ENCODE data around the gene SLC36A2.

Gene SLC36A2

GRCh38 chr5:151351671-151352070 lies 4.3 kb upstream of the SLC36A2 start:
- no peak for DNase-seq (ENCODE audit: extremely low spot score)
- ChIA-PET POLR2A (no interaction called here), CTCF (interaction anchor here (0.8 kb wide), 1 partner anchor 10 kb away, joined by 4 read pairs; no protein-coding TSS in a partner anchor)
- TF ChIP-seq, protein P1, sequence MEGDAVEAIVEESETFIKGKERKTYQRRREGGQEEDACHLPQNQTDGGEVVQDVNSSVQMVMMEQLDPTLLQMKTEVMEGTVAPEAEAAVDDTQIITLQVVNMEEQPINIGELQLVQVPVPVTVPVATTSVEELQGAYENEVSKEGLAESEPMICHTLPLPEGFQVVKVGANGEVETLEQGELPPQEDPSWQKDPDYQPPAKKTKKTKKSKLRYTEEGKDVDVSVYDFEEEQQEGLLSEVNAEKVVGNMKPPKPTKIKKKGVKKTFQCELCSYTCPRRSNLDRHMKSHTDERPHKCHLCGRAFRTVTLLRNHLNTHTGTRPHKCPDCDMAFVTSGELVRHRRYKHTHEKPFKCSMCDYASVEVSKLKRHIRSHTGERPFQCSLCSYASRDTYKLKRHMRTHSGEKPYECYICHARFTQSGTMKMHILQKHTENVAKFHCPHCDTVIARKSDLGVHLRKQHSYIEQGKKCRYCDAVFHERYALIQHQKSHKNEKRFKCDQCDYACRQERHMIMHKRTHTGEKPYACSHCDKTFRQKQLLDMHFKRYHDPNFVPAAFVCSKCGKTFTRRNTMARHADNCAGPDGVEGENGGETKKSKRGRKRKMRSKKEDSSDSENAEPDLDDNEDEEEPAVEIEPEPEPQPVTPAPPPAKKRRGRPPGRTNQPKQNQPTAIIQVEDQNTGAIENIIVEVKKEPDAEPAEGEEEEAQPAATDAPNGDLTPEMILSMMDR (IDR thresholded peaks at IDR 0.05; ENCODE audit: control extremely low read depth, extremely low read depth, low read depth, missing control alignments): no peak

GRCh38 chr5:151348789-151349188 lies 1.4 kb upstream of the SLC36A2 start:
- ChIA-PET POLR2A (no interaction called here), CTCF (interaction anchor here (1.0 to 1.6 kb wide), 4 partner anchors 14 to 682 kb away, joined by 3 to 4 read pairs (median 3); partner anchors contain the start of gene SLC36A1)
- TF ChIP-seq, protein P1 (IDR thresholded peaks at IDR 0.05; ENCODE audit: control extremely low read depth, extremely low read depth, low read depth, missing control alignments): no peak
- no peak for DNase-seq (ENCODE audit: extremely low spot score)

- TF ChIP-seq, protein P1 (IDR thresholded peaks at IDR 0.05; ENCODE audit: control extremely low read depth, extremely low read depth, low read depth, missing control alignments): no peak
- CTCF ChIA-PET: interaction anchor here (0.8 to 1.4 kb wide), 3 partner anchors 14 to 178 kb away, joined by 3 read pairs; no protein-coding TSS in a partner anchor
- POLR2A ChIA-PET: no interaction called here
- no peak for DNase-seq (ENCODE audit: extremely low spot score)
These were observed 1.4 kb downstream of the SLC36A2 start for GRCh38 chr5:151345808-151346478.

- POLR2A ChIA-PET: no interaction called here
These were observed 2.1 kb downstream of the SLC36A2 start for GRCh38 chr5:151345187-151345807.

GRCh38 chr5:151344088-151344487 lies 3.3 kb downstream of the SLC36A2 start:
- CTCF ChIA-PET: interaction anchor here (1.1 kb wide), 1 partner anchor 28 kb away, joined by 4 read pairs; no protein-coding TSS in a partner anchor
- POLR2A ChIA-PET: no interaction called here
- TF ChIP-seq, protein P1 (IDR thresholded peaks at IDR 0.05; ENCODE audit: control extremely low read depth, extremely low read depth, low read depth, missing control alignments): no peak
- DNase-seq (ENCODE audit: extremely low spot score): no peak

More at GRCh38 chr5:151345187-151345807, 2.1 kb downstream of the SLC36A2 start:
- DNase-seq (ENCODE audit: extremely low spot score): no peak
- CTCF ChIA-PET: interaction anchor here (1.4 kb wide), 1 partner anchor 17 kb away, joined by 3 read pairs; no protein-coding TSS in a partner anchor
- TF ChIP-seq, protein P1 (IDR thresholded peaks at IDR 0.05; ENCODE audit: control extremely low read depth, extremely low read depth, low read depth, missing control alignments): no peak

DNA sequence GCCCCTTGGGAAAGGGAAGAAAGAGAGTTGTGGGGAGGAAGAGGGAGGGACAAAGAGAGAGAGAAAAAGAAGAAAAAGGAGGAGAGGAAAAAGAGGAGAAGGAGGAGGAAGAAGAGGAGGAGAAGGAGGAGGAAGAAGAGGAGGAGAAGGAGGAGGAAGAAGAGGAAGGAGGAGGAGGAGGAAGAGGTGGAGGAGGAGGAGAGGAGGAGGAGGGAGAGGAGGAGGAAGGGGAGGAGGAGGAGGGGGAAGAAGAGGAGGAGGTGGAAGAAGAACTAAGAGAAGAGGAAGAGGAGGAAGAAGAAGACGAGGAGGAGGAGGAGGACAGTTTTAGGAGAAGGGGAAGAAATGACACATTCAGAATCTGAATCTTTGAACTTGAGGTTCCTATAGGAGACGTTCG lies 7.4 kb downstream of the SLC36A2 start:
- POLR2A ChIA-PET: no interaction called here
- CTCF ChIA-PET: no interaction called here
- DNase-seq (ENCODE audit: extremely low spot score): no peak
- TF ChIP-seq, protein P1 (IDR thresholded peaks at IDR 0.05; ENCODE audit: control extremely low read depth, extremely low read depth, low read depth, missing control alignments): no peak

All from GM10248 (cell line).